T-helper 1 cell treated with Interleukin-12 subunit alpha and Interleukin-12 subunit beta and Interleukin-4 antibody, amounts not matched to agents 30 ng/mL and 1 ng/mL, for 36 hours (primary cell): ENCODE data around the gene WDR48. TPM values are rescaled to one million over a fixed set of nuclear protein-coding genes. Genes with fewer than 3 reads are reported as not detected.
"Not testable (repeated sequence)": the region's sequence is repeated elsewhere in the genome, so short reads cannot be mapped to it uniquely, and the experiment has no call there.

Experiments
- intact Hi-C: fragments of 100-400 bp; cut with micrococcal nuclease; formaldehyde crosslinking; loops from one replicate; pipeline ENCODE4 v1.15.1; 2024
- total RNA-seq: library from RNA; stranded (reverse); gene quantifications from 2 replicates; pipeline ENCODE4 v1.2.3, GENCODE V29; 2022

Gene WDR48
- total RNA-seq: 43.0 and 46.4 TPM in 2 replicates

- intact Hi-C loops: loop anchor here (1.0 to 5.0 kb wide), 15 partner anchors 21 to 1400 kb away; partner anchors contain the start of genes ACAA1, EIF1B, EXOG and MYD88
Observed at GRCh38 chr3:39051649-39052561, at the start of gene WDR48, which contains the start of gene SCN11A. WDR48 (plus strand) TSS chr3:39052016; CDS start chr3:39052026, 10 bp downstream. SCN11A (minus strand) TSS chr3:39051944; CDS start chr3:38950362, 101,582 bp downstream.

- intact Hi-C loops: no loop called here
Observed at GRCh38 chr3:39005295-39005694, 46.5 kb upstream of the WDR48 start.

GRCh38 chr3:39011191-39011736, 40.6 kb upstream of the WDR48 start:
- intact Hi-C loops: no loop called here

GRCh38 chr3:39013289-39013688, 38.5 kb upstream of the WDR48 start:
- intact Hi-C loops: no loop called here

GRCh38 chr3:39013921-39014509, 37.8 kb upstream of the WDR48 start:
- intact Hi-C loops: no loop called here

- intact Hi-C loops: no loop called here
Observed at GRCh38 chr3:39015418-39015817, 36.4 kb upstream of the WDR48 start.

GRCh38 chr3:39019299-39019698, 32.5 kb upstream of the WDR48 start:
- intact Hi-C loops: no loop called here

GRCh38 chr3:39021029-39021428, 30.8 kb upstream of the WDR48 start:
- intact Hi-C loops: no loop called here

- intact Hi-C loops: no loop called here
Observed at GRCh38 chr3:39021465-39022285, 30.1 kb upstream of the WDR48 start.

GRCh38 chr3:39022286-39022630, 29.6 kb upstream of the WDR48 start:
- intact Hi-C loops: no loop called here

- intact Hi-C loops: no loop called here
Observed at GRCh38 chr3:39024497-39024896, 27.3 kb upstream of the WDR48 start.

GRCh38 chr3:39025222-39025970, 26.4 kb upstream of the WDR48 start:
- intact Hi-C loops: no loop called here

- intact Hi-C loops: no loop called here
Observed at GRCh38 chr3:39028546-39028945, 23.3 kb upstream of the WDR48 start.

GRCh38 chr3:39029556-39029955, 22.3 kb upstream of the WDR48 start:
- intact Hi-C loops: no loop called here

GRCh38 chr3:39038165-39038564, 13.7 kb upstream of the WDR48 start:
- intact Hi-C loops: no loop called here

- intact Hi-C loops: loop anchor here (2.0 to 5.0 kb wide), 8 partner anchors 19 to 1402 kb away; partner anchors contain the start of genes ACAA1, EIF1B, EXOG and MYD88
Observed at GRCh38 chr3:39050029-39050428, 1.8 kb upstream of the WDR48 start.

- intact Hi-C loops: loop anchor here (1.0 to 5.0 kb wide), 5 partner anchors 95 to 1400 kb away; partner anchors contain the start of genes ACAA1, EXOG and MYD88
Observed at GRCh38 chr3:39052583-39052982, 767 bp downstream of the WDR48 start.

GRCh38 chr3:39053696-39054095, 1.9 kb downstream of the WDR48 start:
- intact Hi-C loops: loop anchor here (5.0 kb wide), 4 partner anchors 309 to 1399 kb away; partner anchors contain the start of genes ACAA1, EXOG and MYD88

- intact Hi-C loops: no loop called here
Observed at GRCh38 chr3:39056151-39056550, 4.3 kb downstream of the WDR48 start.

GRCh38 chr3:39061228-39061627, 9.4 kb downstream of the WDR48 start:
- intact Hi-C loops: not testable (repeated sequence)
